Heart left ventricle (tissue), 13 donors: ENCODE measurements around the gene TCEANC2.

ENCODE experiments used
- CTCF ChIP-seq, 12 donors: fragments of 200-600 bp; sonication (generic) in 4 of 12; IDR thresholded peaks; one replicate each; pipeline versions ENCODE4 v1.5.0 to v1.8.0; 2018 to 2022; ENCODE audit warnings: antibody characterized with exemption in 12 of 12, mild to moderate bottlenecking in 5 of 12
- POLR2A ChIP-seq, 2 donors: fragments of 450-650 bp; IDR thresholded peaks; one replicate each; pipeline ENCODE4 v1.6.1; 2017; ENCODE audit warnings: antibody characterized with exemption in 2 of 2, mild to moderate bottlenecking in 2 of 2, moderate library complexity in 2 of 2
- donor health status: ischemic (EF 13 %, LVEDD 7.1; RV severe dilation, severe dysfunction).
- donor health status: DM: no; HTN: yes; CAD: no.
- donor health status: DM: no; HTN: no; CAD: no.
- donor health status: ischemic (EF 25% LVEDD 6.9; RV normal size, moderate dysfunction).
- donor health status: ischemic (EF 25% LVEDD 5.7; RV mildly dilated, moderate dysfunction).
- donor health status: ischemic (EF 35%, LVEDD 5.7; RV mildly dilated, moderate dysfunction).
- donor health status: nonischemic (EF 11% LVEDD 7.7; RV severe dilation, severe dysfunction).
- donor health status: DM: yes; HTN: yes; CAD: no.
- donor health status: PGD.
- donor health status: ischemic (EF 29% LVEDD 5.4; RV normal size, mild dysfunction).
- donor health status: nonischemic (EF 23%, LVEDD 6.1; RV moderate dilation, normal function).

DNA sequence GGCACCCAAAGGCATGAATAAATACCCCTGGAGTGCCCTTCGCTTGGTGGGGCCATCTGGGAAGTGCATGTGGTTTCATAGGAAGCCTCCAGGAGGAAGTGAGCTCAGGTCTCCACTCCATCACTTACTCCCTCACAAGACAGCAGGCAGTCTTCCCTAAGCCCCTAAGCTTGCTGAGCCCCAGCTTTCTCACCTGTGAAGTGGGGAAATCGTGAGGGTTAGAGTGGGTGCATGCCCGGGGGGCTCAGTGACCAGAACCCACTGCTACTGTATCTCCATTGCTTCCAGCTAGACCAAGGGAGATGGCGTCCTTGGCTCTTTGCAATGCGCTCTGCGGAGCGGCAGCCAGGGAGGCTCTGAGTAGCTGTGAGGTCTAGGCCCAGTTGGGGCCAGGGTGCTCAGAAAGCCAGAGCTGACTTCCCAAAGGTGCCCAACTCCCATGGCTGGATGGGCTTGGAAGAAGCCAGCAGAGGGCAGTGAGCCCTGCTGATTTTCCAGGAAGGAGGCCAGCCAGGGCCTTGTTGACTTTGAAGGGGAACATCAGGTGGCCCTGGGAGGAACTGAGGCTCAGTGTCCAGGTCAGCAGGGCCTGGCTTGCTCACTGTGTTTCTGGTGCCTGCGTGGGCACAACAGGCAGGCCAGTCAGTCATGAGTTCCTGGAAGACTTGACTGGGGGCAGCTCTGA is 72.1 kb downstream of the TCEANC2 start:
- TF ChIP-seq CTCF (IDR thresholded peaks at IDR 0.05) (peak in 10 of 12 donors; percentile 26 to 50 (median 38)), POLR2A (IDR thresholded peaks at IDR 0.05) (no peak)
